ENCODE results near the gene GPRC5D.

GPRC5D gene

GRCh38 chr12:12945591-12945990, 6.4 kb downstream of the GPRC5D start:
- no peak for DNase-seq (ENCODE audit: low read depth)
- no peak overlapping the region for H3K4me3 ChIP-seq (ENCODE audit: low read depth, low read length)
- TF ChIP-seq, protein P1, sequence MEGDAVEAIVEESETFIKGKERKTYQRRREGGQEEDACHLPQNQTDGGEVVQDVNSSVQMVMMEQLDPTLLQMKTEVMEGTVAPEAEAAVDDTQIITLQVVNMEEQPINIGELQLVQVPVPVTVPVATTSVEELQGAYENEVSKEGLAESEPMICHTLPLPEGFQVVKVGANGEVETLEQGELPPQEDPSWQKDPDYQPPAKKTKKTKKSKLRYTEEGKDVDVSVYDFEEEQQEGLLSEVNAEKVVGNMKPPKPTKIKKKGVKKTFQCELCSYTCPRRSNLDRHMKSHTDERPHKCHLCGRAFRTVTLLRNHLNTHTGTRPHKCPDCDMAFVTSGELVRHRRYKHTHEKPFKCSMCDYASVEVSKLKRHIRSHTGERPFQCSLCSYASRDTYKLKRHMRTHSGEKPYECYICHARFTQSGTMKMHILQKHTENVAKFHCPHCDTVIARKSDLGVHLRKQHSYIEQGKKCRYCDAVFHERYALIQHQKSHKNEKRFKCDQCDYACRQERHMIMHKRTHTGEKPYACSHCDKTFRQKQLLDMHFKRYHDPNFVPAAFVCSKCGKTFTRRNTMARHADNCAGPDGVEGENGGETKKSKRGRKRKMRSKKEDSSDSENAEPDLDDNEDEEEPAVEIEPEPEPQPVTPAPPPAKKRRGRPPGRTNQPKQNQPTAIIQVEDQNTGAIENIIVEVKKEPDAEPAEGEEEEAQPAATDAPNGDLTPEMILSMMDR (IDR thresholded peaks at IDR 0.05; ENCODE audit: low read depth, low read length, missing control alignments) = no peak
- in situ Hi-C loops (cut with HindIII; ENCODE audit: low sequenced_read_pairs) = no loop called here

GRCh38 chr12:12943586-12944260, 8.2 kb downstream of the GPRC5D start:
- no peak overlapping the region for H3K4me3 ChIP-seq (ENCODE audit: low read depth, low read length)
- TF ChIP-seq, protein P1 (IDR thresholded peaks at IDR 0.05; ENCODE audit: low read depth, low read length, missing control alignments) = no peak
- in situ Hi-C loops (cut with HindIII; ENCODE audit: low sequenced_read_pairs) = no loop called here
- DNase-seq (ENCODE audit: low read depth) = no peak

DNA sequence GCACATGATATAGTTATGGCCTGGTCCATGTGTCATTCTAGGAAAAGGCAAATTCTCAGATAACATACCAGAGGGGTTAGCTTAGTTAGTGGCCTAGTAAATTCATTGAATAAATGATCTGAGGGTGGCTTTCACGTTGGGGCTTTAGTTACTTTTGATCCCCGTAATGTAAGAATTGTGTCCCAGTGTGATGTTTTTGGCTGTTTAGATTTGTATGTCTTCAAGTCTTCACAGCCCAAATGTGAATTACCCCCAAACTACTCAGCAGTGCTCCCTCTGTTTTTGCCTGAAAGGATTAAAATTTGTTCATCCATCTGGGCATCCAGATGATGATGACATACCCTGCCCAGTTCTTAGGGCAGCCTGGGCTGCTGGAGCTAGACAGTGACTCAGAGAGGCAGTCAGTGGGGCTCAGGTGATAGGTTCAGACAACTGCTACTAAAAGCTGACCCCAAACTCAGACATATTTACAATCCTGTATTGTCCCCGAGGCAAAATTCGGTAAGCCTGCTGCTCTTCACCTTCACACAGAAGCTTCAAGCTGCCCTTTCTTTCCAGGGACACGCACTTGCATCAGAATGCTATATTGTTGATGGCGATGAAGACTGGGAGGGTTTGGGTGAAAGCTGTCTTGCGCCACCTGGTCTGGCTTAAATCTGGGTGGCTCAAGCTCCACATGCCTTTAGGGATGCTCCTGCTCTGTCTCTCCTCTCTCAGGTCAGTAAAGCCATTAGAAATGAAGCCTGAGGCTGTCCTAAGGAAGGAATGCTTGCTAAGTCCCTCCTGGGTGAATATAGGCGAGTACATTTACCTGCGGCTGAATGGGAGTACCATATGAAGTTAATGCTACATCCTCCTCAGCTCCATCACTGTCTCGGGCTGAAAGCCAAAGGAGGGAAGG, 10.3 kb downstream of the GPRC5D start:
- DNase-seq (ENCODE audit: low read depth) = no peak
- in situ Hi-C loops (cut with HindIII; ENCODE audit: low sequenced_read_pairs) = no loop called here

DNA sequence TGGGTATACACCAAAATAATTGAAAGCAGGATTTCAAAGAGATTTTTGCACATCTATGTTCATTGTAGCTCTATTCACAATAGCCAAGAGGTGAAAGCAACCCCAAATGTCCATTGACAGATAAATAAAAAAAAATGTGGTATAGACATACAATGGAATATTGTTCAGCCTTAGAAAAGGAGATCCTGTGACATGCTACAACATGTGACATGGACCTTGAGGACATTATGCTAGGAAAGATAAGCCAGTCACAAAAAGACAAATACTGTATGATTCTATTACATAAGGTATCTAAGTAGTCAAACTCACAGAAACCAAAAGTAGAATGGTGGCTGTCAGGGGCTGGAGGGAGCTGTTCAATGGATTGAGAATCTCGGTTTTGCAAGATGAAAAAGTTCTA, 12.1 kb downstream of the GPRC5D start:
- H3K4me3 ChIP-seq (ENCODE audit: low read depth, low read length) = no peak overlapping the region
- TF ChIP-seq, protein P1 (IDR thresholded peaks at IDR 0.05; ENCODE audit: low read depth, low read length, missing control alignments) = no peak
- in situ Hi-C loops (cut with HindIII; ENCODE audit: low sequenced_read_pairs) = no loop called here
- no peak for DNase-seq (ENCODE audit: low read depth)

More for the DNA sequence above, 10.3 kb downstream of the GPRC5D start:
- TF ChIP-seq, protein P1 (IDR thresholded peaks at IDR 0.05; ENCODE audit: low read depth, low read length, missing control alignments) = no peak
- no peak overlapping the region for H3K4me3 ChIP-seq (ENCODE audit: low read depth, low read length)

DNA sequence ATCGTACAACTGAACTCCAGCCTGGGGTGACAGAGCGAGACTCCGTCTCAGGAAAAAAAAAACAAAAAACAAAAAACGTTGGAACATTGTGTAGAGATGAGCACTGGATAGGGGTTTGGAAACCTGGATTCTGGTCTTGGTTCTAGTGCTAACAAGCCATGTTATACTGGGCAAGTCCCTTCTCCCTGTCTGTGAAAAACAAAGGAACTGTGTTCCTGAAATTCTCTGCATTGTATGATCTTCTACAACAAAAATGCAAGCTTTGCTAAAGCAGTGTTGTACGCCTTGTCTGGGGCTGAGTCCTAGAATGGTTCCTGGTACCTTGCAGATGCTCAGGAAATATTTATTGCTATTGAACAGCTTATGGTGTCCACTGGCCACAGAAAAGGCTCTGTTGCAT, 13.4 kb downstream of the GPRC5D start:
- in situ Hi-C loops (cut with HindIII; ENCODE audit: low sequenced_read_pairs) = no loop called here
- H3K4me3 ChIP-seq (ENCODE audit: low read depth, low read length) = no peak overlapping the region
- no peak for DNase-seq (ENCODE audit: low read depth)
- TF ChIP-seq, protein P1 (IDR thresholded peaks at IDR 0.05; ENCODE audit: low read depth, low read length, missing control alignments) = no peak

GRCh38 chr12:12936983-12937491, 14.9 kb downstream of the GPRC5D start:
- in situ Hi-C loops (cut with HindIII; ENCODE audit: low sequenced_read_pairs) = no loop called here
- H3K4me3 ChIP-seq (ENCODE audit: low read depth, low read length) = no peak overlapping the region
- no peak for DNase-seq (ENCODE audit: low read depth)
- TF ChIP-seq, protein P1 (IDR thresholded peaks at IDR 0.05; ENCODE audit: low read depth, low read length, missing control alignments) = no peak
